Measurements from ENCODE around the gene VOPP1.

The VOPP1 gene

DNA sequence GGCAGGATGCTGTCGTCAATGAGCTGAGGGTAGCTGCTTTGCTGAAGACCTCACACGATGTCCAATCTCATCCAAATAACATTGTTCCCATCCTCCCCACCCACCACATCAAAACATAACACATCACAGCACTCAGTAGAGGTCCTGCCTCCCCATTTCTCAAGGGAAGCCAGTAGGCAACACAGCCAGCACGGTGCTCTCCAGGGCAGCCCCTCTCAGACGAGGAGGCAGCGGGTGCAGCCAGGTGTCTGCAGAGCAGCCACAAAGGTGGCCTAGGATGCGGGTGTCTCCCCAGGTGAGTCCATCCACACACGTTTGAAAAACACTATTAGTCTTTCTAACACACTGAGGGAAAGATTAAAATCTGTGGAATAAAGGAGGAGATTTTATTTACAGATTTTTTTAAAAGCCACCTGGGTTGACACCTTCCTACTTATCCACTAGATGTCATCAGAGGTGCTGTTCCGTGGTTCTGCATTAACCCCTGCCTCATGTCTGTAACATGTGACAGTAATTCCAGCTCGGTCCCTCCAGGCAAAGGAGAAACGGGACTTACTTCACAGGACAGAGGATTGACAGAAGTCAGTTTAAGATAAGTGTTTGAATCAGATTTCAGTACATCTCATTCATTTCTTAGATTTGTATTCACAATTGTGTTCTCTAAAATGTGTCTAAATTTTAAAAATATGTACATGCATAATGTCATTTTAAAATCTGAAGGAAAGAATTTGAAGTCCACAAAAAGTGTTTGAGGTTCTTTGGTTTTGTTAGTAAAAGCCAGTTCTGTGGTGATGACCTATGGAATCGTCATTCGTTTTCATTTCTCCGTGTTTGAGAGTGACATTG, 139.1 kb downstream of the VOPP1 start:
- no peak for DNase-seq (ENCODE audit: low read depth)

DNA sequence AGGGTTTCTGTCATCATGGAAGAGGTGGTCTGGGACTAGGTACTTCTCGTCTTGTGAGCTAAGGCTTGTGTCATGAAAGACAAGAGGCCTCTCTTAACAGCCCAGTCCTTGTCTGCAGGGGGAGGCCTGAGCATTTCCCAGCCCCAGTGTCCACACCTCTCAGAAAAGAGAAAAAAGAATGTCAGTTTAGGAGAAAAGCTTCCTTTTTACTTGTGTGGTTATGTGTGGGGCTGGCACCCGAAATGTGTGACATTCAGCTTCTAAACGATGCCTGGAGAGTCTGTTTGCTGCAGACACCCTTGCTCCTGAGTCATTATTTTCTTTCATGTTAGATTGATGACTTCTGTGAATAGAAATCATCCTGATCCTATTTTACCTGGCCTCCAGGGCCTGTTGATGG, 139.8 kb downstream of the VOPP1 start:
- no peak for DNase-seq (ENCODE audit: low read depth)

DNA sequence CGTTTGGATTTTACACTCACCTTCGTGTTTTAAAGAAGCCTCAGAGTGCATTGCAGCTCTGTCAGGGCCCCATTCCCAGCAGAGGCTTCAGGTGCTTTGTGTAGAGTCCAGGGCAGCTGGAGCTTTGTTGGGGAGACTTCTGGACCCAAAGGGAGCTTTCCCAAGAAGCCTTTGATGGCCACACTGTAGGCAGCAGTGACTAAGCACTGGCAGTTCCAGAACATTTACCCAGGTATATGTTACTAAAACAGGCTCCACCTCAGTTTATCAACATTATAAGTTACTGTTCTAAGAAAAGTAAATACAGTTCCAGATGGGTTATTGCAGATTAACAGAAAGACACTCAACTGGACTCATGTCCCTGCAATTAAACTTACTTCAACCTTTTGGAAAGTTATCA, 140.4 kb downstream of the VOPP1 start:
- no peak for DNase-seq (ENCODE audit: low read depth)

DNA sequence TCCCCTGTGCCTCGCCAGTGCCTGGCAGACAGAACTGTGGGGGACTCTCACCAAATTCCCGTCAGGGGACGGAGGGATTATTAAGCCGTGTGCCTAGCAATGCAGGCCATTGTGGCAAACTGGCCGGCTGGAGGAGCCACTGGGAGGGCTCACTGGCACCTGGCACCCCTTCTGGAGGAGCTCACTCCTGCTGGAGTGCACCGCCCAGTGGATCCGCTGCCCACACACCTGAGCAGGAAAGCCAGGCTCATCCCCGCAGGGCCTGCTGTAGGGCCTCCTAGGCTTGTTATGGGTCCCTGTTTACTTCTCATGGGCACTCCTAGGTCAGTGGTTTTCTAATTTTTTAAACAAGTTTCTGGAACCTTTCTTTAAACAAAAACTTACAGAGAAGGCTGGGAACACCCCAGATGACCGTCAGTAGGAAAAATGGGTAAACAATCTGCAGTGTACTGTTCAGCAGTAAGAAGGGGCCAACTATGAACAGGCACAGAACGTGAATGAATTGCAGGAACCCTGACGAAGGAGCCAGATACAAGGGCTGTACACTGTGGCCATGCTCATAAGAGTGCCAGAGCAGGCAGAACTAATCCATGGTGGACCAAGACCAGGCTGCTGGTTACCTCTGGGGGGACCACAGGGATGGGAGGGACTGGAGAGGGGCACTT, 142.3 kb downstream of the VOPP1 start:
- DNase-seq (ENCODE audit: low read depth): no peak

DNA sequence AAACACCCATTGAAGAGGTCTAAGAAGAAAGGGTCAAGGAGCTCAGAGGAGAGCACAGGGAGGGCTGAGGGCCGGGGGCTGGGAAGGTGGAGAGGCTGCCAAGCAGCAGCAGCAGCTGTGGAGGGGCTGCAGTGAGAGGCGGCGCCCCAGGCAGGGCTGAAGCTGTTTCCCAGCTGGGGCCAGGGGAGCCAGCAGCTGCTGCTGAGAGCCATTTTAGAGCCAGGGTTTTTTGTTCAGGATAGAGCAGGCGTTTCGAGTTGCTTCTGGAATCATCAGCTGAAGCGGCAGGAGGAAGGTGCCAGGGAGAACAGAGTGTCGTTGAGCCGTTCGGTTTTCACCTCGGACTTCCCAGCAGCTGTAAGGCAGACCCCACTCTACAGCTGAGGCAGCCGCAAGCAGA, 144.5 kb downstream of the VOPP1 start:
- no peak for DNase-seq (ENCODE audit: low read depth)

DNA sequence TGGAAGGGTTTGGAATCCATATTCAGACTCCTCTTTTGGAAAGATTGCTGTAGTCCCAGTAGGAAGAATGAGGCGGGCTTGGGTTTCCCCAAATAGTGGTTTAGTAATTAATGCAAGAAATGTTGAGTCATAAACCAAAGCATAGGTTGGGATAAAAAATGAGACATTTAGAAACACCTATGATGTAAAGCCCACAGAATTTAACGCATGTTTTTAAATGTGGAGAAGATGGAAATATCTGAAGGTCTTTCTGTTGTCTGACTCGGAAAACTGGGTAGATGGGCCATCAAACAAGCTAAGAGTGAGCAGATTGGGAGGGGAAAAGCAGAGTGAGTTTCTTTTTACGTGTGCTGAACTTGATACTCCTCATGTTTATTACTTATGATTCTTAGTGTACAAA, 145.0 kb downstream of the VOPP1 start:
- DNase-seq (ENCODE audit: low read depth): no peak

DNA sequence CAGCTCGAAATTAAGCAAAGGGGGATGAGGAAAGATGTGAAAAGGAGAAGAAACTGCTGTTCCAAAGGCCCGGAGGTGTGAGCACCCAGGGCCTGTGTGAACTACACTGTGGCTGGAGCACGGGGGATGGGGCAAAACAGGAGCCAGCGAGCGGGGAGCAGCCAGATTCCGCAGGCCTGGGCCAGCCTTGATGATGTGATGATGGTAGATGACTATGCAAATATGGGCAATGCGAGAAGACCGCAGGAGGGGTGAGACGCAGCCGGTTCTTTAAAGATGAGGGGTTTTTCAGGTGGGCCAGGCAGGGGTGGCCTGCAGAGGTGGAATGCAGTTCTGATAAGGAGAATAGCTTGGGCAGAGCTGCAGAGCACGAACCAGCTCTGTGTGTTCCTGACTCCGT, 145.6 kb downstream of the VOPP1 start:
- no peak for DNase-seq (ENCODE audit: low read depth)

DNA sequence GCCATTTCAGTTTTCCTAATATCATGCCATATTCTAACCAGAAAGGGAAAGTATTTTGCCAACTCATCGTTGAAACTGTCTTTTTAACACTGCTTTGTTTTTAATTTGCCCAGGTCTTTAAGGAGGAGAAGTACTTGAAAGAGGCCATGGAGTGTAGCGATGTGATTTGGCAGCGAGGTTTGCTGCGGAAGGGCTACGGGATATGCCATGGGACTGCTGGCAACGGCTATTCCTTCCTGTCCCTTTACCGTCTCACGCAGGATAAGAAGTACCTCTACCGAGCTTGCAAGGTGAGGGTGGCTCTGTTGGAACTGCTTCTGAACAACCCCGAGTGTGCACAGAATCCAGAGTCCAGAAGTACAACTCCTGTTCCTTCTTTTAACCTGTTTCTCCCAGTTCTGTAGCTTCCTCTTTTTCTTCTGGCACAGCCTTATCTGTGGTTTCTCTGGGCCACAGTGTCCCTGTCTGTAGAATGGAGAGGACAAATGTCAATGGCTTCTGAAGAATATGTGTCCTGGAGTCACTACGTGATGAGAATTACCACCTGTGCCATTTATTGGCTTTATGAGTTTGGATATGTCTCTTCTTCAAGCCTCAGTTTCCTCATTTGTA, 147.1 kb downstream of the VOPP1 start:
- no peak for DNase-seq (ENCODE audit: low read depth)

DNA sequence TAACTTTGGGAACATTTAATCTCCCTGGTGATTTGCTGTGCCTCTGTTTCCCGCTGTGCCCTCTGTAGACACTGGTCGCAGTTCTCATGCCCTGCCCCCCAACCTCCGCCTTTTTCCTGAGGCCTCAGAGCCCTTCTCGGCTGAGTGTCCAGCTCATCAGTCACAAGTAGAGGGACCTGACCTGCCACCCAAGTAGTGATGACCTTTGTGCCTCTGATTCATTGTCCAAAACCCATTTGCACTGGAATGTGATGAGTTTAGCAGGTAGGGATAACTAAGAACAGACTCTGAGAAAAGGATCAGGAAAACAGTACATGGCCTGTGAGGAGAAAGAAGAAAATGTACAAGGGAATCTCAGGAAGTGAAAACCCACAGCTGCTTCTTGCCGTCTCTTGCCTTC, 148.4 kb downstream of the VOPP1 start:
- no peak for DNase-seq (ENCODE audit: low read depth)

DNA sequence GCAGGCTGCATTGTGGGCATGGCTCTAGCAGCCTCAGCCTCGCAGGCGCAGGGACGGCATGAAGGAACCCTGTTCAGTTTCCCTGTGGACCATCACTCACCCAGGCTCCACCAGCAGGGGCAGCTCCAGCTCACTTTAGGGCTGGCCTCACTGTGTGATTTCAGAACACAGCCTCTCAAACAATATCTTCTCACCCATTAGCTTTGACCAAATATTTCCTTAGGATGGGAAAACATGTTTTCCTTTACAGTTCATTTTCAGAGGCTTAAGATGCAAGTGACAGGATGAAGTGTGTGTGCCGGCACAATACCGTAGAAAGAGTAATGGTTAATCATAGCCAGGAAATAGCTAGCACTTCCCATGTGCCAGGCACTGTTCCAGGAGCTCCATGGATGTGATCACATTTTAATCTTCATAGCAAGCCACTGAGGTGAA, 149.0 kb downstream of the VOPP1 start:
- no peak for DNase-seq (ENCODE audit: low read depth)
